ENCODE measurements around the gene MDK.

Gene MDK

GRCh38 chr11:46392421-46393230 lies 11.2 kb downstream of the MDK start:
- no peaks in the 10 kb centered on the region for H3K9me3 ChIP-seq (ENCODE audit: low read length)
- no peak overlapping the region for H2AFZ ChIP-seq (ENCODE audit: low read depth, low read length)
- peaks cover 34% of the 10 kb centered on the region for H3K4me1 ChIP-seq (ENCODE audit: insufficient read depth, low read length)
- peak overlapping the region; percentile 52 for H3K4me3 ChIP-seq (ENCODE audit: low read length)
- peaks cover 27% of the 10 kb centered on the region for H3K27me3 ChIP-seq (ENCODE audit: insufficient read depth, low read length)
- peaks cover 16% of the 10 kb centered on the region for H3K36me3 ChIP-seq (ENCODE audit: insufficient read depth, low read length)

- Histone ChIP-seq H3K27me3 (ENCODE audit: insufficient read depth, low read length) (peaks cover 22% of the 10 kb centered on the region), H2AFZ (ENCODE audit: low read depth, low read length) (no peak overlapping the region), H3K36me3 (ENCODE audit: insufficient read depth, low read length) (peaks cover 22% of the 10 kb centered on the region), H3K4me1 (ENCODE audit: insufficient read depth, low read length) (peaks cover 28% of the 10 kb centered on the region), H3K9me3 (ENCODE audit: low read length) (no peaks in the 10 kb centered on the region), H3K4me3 (ENCODE audit: low read length) (peak overlapping the region; percentile 52)
Measured at GRCh38 chr11:46393231-46393616, 11.8 kb downstream of the MDK start.

DNA sequence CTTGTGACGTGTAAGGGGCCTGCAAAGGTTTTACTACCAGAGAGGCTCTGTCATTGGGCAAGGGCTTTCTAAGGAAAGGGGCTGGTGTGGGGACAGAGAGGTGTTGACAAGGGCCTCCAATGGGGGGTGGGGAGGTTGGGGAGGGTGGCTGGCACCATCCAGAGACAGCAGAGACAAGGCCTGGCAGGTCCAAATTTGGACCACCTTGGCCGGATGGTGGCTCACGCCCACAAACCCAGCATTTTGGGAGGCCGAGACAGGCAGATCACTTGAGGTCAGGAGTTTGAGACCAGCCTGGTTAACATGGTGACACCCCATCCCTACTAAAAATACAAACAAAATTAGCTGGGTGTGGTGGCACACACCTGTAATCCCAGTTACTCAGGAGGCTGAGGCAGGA lies 12.3 kb downstream of the MDK start:
- H3K36me3 ChIP-seq (ENCODE audit: insufficient read depth, low read length): peaks cover 22% of the 10 kb centered on the region
- no peak overlapping the region for H2AFZ ChIP-seq (ENCODE audit: low read depth, low read length)
- no peaks in the 10 kb centered on the region for H3K9me3 ChIP-seq (ENCODE audit: low read length)
- H3K27me3 ChIP-seq (ENCODE audit: insufficient read depth, low read length): peaks cover 18% of the 10 kb centered on the region
- H3K4me3 ChIP-seq (ENCODE audit: low read length): no peak overlapping the region
- peaks cover 23% of the 10 kb centered on the region for H3K4me1 ChIP-seq (ENCODE audit: insufficient read depth, low read length)

DNA sequence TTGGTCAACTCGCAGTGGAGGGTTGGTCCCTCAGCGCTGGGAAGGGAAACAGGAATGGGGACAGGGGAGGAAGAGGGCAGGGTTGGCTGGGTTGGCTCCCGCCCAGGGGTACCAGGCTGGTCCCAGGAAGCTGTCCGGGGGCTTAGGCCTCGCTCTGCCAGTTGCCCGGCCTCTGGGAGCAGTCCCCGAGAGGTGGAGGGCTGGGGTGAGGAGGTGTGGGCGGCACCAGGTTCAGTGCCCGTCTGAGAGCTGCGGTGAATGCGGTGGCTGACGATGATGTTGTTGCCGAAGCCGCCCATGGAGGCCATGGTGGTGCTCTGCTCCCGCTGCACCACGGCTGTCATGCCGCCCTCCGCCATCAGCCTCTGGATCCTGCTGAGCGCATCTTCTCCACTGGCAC lies 16.1 kb downstream of the MDK start:
- Histone ChIP-seq H3K27me3 (ENCODE audit: insufficient read depth, low read length) (no peaks in the 10 kb centered on the region), H3K4me1 (ENCODE audit: insufficient read depth, low read length) (peaks cover 9% of the 10 kb centered on the region), H3K36me3 (ENCODE audit: insufficient read depth, low read length) (peaks cover 25% of the 10 kb centered on the region), H3K9me3 (ENCODE audit: low read length) (no peaks in the 10 kb centered on the region), H2AFZ (ENCODE audit: low read depth, low read length) (no peak overlapping the region), H3K4me3 (ENCODE audit: low read length) (no peak overlapping the region)

DNA sequence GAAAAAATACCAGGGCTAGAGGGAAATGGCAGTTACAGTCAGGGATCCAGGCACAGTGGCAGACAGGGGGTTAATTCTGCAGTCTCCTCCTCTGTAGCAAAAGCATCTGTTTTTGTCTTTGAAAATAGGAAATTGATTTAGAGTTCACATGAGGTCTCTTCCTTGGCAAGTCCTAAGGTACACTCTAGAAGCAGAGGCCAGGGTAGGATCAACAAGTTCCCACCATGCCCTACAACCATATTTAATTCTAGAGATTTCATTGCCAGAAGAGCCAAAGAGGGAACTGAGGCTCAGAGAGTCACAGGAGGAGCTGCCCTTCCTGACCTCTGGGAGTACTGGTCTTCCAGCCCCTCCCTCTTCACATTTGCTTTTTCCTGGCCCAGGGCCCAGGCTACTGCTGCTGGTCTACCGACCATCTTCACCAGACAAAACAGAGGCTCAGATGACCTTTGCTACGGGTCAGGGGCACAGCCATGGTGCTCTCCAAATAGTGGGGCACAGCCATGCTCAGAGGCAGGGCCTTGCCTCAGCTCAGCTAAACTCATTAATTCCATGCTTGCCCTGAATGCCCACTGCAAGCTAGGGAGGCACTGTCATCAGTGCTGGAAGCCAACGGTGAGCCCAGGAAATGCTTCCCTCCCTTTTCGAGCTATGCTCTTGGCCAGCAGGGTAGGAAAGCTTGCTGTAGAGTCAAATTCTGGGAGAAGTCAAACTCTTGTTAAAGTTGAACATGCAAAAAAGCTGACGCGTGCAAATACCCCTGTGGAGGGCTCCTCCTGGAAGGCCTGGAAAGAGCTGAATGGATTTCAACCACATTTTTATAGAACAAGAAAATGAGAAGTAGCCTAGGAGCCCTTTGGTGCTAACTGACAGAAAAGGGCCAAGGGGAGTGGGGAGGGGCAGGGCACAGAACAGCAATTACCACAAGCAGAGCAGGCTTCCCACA lies 21.8 kb downstream of the MDK start:
- Histone ChIP-seq H3K9me3 (ENCODE audit: low read length) (no peaks in the 10 kb centered on the region), H2AFZ (ENCODE audit: low read depth, low read length) (no peak overlapping the region), H3K4me3 (ENCODE audit: low read length) (no peak overlapping the region), H3K4me1 (ENCODE audit: insufficient read depth, low read length) (no peaks in the 10 kb centered on the region), H3K27me3 (ENCODE audit: insufficient read depth, low read length) (no peaks in the 10 kb centered on the region), H3K36me3 (ENCODE audit: insufficient read depth, low read length) (peaks cover 39% of the 10 kb centered on the region)

- Histone ChIP-seq H3K36me3 (ENCODE audit: insufficient read depth, low read length) (peaks cover 45% of the 10 kb centered on the region), H3K4me1 (ENCODE audit: insufficient read depth, low read length) (no peaks in the 10 kb centered on the region)
Measured at GRCh38 chr11:46404476-46405017, 23.1 kb downstream of the MDK start.

DNA sequence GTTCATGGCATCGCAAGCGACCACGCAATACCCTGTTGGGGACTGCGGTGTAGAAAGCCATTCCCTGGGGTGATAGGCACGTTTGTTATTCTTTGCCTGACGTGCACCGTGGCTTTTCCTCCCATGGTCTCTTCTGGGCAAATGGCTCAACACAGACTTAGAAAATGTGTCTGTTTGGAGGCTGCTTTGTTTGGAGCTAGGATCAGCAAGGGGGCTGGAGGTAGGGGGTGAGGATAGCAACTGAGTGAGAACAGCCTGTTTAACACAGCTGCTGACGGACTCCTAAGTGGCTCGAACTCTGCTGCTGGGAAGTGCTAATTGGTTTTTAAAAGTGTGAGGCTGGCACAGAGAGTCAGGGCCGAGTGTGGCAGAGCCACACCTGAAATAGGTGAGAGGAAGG lies 26.2 kb downstream of the MDK start:
- no peak overlapping the region for H3K4me3 ChIP-seq (ENCODE audit: low read length)
- H3K4me1 ChIP-seq (ENCODE audit: insufficient read depth, low read length): no peaks in the 10 kb centered on the region
- no peaks in the 10 kb centered on the region for H3K27me3 ChIP-seq (ENCODE audit: insufficient read depth, low read length)
- no peaks in the 10 kb centered on the region for H3K9me3 ChIP-seq (ENCODE audit: low read length)
- H3K36me3 ChIP-seq (ENCODE audit: insufficient read depth, low read length): peaks cover 47% of the 10 kb centered on the region
- H2AFZ ChIP-seq (ENCODE audit: low read depth, low read length): no peak overlapping the region

More at GRCh38 chr11:46404476-46405017, 23.1 kb downstream of the MDK start:
- Histone ChIP-seq H3K4me3 (ENCODE audit: low read length) (no peak overlapping the region), H3K9me3 (ENCODE audit: low read length) (no peaks in the 10 kb centered on the region), H3K27me3 (ENCODE audit: insufficient read depth, low read length) (no peaks in the 10 kb centered on the region), H2AFZ (ENCODE audit: low read depth, low read length) (no peak overlapping the region)

DNA sequence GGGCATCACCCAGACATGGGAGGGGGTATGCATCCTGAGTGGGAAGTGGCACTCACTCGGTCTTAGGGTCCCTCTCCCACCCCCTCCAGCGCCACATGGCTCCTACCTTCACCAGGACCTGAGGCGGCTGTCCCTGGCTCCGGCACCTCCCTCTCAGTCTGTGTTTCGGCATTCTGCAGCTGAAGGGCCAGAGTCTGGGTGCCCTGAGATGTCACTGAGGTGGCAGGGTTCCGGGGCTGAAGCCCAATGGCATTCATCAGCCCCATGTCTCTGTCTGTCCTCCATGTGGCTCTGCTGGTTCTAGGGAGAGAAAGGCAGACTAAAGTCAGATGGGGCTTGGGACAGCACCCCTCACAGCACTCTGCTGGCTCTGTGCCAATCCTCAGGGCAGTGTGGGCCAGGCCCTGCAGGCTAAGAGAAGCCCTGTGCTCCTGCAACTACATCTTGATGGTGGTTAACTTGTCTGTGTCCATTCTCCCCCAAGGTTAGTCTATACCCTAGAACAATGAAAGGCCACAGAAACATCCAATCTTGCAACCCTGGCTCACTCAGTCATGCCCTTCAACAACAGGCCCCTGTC lies 27.0 kb downstream of the MDK start:
- no peak overlapping the region for H2AFZ ChIP-seq (ENCODE audit: low read depth, low read length)
- no peaks in the 10 kb centered on the region for H3K9me3 ChIP-seq (ENCODE audit: low read length)
- no peaks in the 10 kb centered on the region for H3K27me3 ChIP-seq (ENCODE audit: insufficient read depth, low read length)
- H3K4me1 ChIP-seq (ENCODE audit: insufficient read depth, low read length): no peaks in the 10 kb centered on the region
- H3K4me3 ChIP-seq (ENCODE audit: low read length): no peak overlapping the region
- H3K36me3 ChIP-seq (ENCODE audit: insufficient read depth, low read length): peaks cover 40% of the 10 kb centered on the region

DNA sequence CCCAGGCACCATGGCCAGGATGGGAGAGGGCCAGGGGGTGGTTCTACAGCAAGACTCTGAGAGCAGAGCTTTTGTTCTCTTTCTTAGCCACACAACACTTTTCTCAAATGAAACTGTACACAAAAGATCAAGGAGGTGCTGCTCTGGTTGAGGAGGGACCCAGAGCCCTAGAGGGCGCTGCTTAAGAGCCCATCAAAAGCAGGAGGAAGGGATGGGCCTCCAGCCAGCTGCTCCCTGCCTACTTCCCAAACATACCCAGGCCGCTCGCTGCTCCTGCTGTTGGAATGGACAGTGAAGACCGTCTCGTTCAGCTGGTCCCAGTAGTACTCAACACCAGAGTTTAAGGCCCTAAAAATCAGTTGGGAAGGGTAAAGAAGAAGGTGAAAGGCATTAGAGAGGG lies 28.6 kb downstream of the MDK start:
- H3K36me3 ChIP-seq (ENCODE audit: insufficient read depth, low read length): peaks cover 42% of the 10 kb centered on the region
- H3K27me3 ChIP-seq (ENCODE audit: insufficient read depth, low read length): no peaks in the 10 kb centered on the region
- no peak overlapping the region for H2AFZ ChIP-seq (ENCODE audit: low read depth, low read length)
- no peaks in the 10 kb centered on the region for H3K4me1 ChIP-seq (ENCODE audit: insufficient read depth, low read length)
- H3K9me3 ChIP-seq (ENCODE audit: low read length): no peaks in the 10 kb centered on the region
- H3K4me3 ChIP-seq (ENCODE audit: low read length): no peak overlapping the region

DNA sequence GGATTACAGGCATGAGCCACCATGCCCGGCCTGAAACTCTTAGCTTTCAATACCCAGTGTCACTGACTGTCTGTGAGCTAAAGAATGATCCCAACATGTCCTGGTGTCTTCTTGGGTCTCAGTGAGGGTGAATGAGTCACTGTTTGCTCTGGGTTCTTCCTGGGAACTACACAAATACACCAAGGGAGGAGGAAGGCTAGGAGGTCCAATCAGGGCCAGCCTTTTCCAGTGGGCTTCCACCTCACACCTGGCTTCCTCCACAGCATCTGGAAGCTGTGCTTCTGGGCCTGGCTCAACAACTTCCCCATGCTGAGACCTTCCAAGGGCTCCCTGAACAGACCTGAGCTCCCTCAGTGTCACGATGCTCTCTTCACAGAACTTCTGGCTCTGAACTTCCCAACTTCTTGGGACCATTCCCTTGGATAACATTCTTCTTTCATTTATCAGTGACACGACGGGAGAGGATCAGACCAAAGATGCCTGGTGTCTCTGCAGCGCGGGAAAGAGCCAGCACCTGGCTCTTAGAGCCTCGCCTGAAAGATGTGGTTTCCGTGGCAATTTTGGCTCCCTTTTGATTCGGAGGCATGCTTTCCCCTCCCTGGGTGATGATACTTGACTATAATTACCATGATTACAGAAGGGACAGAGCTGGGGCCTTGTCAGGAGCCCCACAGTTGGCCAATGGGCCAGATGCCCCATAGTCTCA lies 32.4 kb downstream of the MDK start:
- H3K4me1 ChIP-seq (ENCODE audit: insufficient read depth, low read length): peaks cover 8% of the 10 kb centered on the region
- no peaks in the 10 kb centered on the region for H3K27me3 ChIP-seq (ENCODE audit: insufficient read depth, low read length)
- peaks cover 43% of the 10 kb centered on the region for H3K36me3 ChIP-seq (ENCODE audit: insufficient read depth, low read length)
- H3K4me3 ChIP-seq (ENCODE audit: low read length): no peak overlapping the region
- H2AFZ ChIP-seq (ENCODE audit: low read depth, low read length): no peak overlapping the region
- H3K9me3 ChIP-seq (ENCODE audit: low read length): no peaks in the 10 kb centered on the region

GRCh38 chr11:46414466-46414796 lies 33.0 kb downstream of the MDK start:
- no peak overlapping the region for H2AFZ ChIP-seq (ENCODE audit: low read depth, low read length)
- peaks cover 8% of the 10 kb centered on the region for H3K4me1 ChIP-seq (ENCODE audit: insufficient read depth, low read length)
- no peaks in the 10 kb centered on the region for H3K9me3 ChIP-seq (ENCODE audit: low read length)
- peaks cover 43% of the 10 kb centered on the region for H3K36me3 ChIP-seq (ENCODE audit: insufficient read depth, low read length)
- H3K27me3 ChIP-seq (ENCODE audit: insufficient read depth, low read length): no peaks in the 10 kb centered on the region
- H3K4me3 ChIP-seq (ENCODE audit: low read length): no peak overlapping the region

- Histone ChIP-seq H2AFZ (ENCODE audit: low read depth, low read length) (no peak overlapping the region), H3K9me3 (ENCODE audit: low read length) (no peaks in the 10 kb centered on the region), H3K4me1 (ENCODE audit: insufficient read depth, low read length) (peaks cover 8% of the 10 kb centered on the region), H3K27me3 (ENCODE audit: insufficient read depth, low read length) (no peaks in the 10 kb centered on the region), H3K36me3 (ENCODE audit: insufficient read depth, low read length) (peaks cover 46% of the 10 kb centered on the region), H3K4me3 (ENCODE audit: low read length) (no peak overlapping the region)
Measured at GRCh38 chr11:46414879-46415278, 33.4 kb downstream of the MDK start.
